Sigmoid colon (tissue), 7 donors: ENCODE measurements around the gene LTN1. TPM values are rescaled to one million over a fixed set of nuclear protein-coding genes. Genes with fewer than 3 reads are reported as not detected.
A peak's percentile ranks its signal among the peaks of the same experiment; 100 is the strongest.

Source experiments
- DNase-seq: peaks from one replicate; pipeline ENCODE4 v3.0.0-alpha.2; 2019
- H3K27ac ChIP-seq, 4 donors: fragments of 200-600 bp; sonication (generic); one replicate each; pipeline ENCODE4 v1.5.1; 2016 to 2019; ENCODE audit warnings: mild to moderate bottlenecking in 1 of 4
- H3K27me3 ChIP-seq, 3 donors: fragments of 200-600 bp; sonication (generic); one replicate each; pipeline ENCODE4 v1.5.1; 2019; ENCODE audit warnings: mild to moderate bottlenecking in 1 of 3
- H3K36me3 ChIP-seq, 4 donors: fragments of 200-600 bp; sonication (generic); one replicate each; pipeline ENCODE4 v1.5.1; 2016 to 2019
- H3K4me1 ChIP-seq, 4 donors: fragments of 200-600 bp; sonication (generic); one replicate each; pipeline ENCODE4 v1.5.1; 2017 to 2019
- H3K4me3 ChIP-seq, 4 donors: fragments of 200-600 bp; sonication (generic); one replicate each; pipeline ENCODE4 v1.5.1; 2017 to 2019; ENCODE audit warnings: mild to moderate bottlenecking in 2 of 4, moderate library complexity in 1 of 4
- H3K9me3 ChIP-seq, 4 donors: fragments of 200-600 bp in 3 of 4; sonication (generic) in 3 of 4; one replicate each; pipeline versions ENCODE4 v1.5.1 to v1.6.1; 2013 to 2019
- EP300 ChIP-seq, 4 donors: sonication (generic); formaldehyde crosslinking; IDR thresholded peaks; one replicate each; pipeline ENCODE4 v1.6.1; 2017; ENCODE audit warnings: antibody characterized with exemption in 4 of 4
- POLR2A ChIP-seq, 2 donors: fragments of 450-650 bp; IDR thresholded peaks; one replicate each; pipeline ENCODE4 v1.6.1; 2016; ENCODE audit warnings: antibody characterized with exemption in 2 of 2, mild to moderate bottlenecking in 2 of 2, moderate library complexity in 2 of 2
- POLR2AphosphoS5 ChIP-seq, 4 donors: sonication (generic); formaldehyde crosslinking; IDR thresholded peaks; one replicate each; pipeline ENCODE4 v1.6.1; 2017; ENCODE audit warnings: antibody characterized with exemption in 4 of 4
- WGBS, 2 donors: extraction: QIAGEN DNeasy Blood & Tissue Kit; methylation state at CpG; one replicate each; pipeline ENCODE4 v1.1.7; 2013; 5-methylcytosine and 5-hydroxymethylcytosine counted together
- intact Hi-C: fragments of 100-400 bp; cut with DNase I; formaldehyde crosslinking; loops from one replicate; pipeline ENCODE4 v1.15.1; 2023
- polyA plus RNA-seq, 3 donors: library from polyadenylated mRNA; stranded (reverse); fragments of 200-250 nt; gene quantifications; one replicate each; pipeline ENCODE4 v1.2.3, GENCODE V29; 2013
- total RNA-seq, 4 donors: library from RNA; depleted of rRNA; stranded (reverse); fragments of >200 nt; gene quantifications; one replicate each; pipeline ENCODE4 v1.1.0, GENCODE V29; 2016
- TF ChIP-seq, protein P1 (sequence below), 4 experiments: fragments of 450-650 bp in 3 of 4; fragments of 200-600 bp in 1 of 4; IDR thresholded peaks; one replicate each; pipeline ENCODE4 v1.5.1; 2016 to 2019; ENCODE audit warnings: antibody characterized with exemption in 4 of 4, mild to moderate bottlenecking in 3 of 4, moderate library complexity in 2 of 4
- donor health status: healthy with polysubstance abuse.
- donor health status: Bipolar disorder and iron deficiency.
- donor health status: healthy.

LTN1 gene
- total and polyA plus RNA-seq, 7 donors = 3.5 to 31.0 (median 19.4) TPM

- Histone ChIP-seq H3K9me3 (no peaks in the 10 kb centered on the region), H3K27me3 (no peaks in the 10 kb centered on the region), H3K36me3 (no peaks in the 10 kb centered on the region), H3K4me3 (no peak overlapping the region), H3K4me1 (peaks cover 0 to 16% (median 6%) of the 10 kb centered on the region in 4 donors), H3K27ac (no peak overlapping the region)
- 88 to 93% methylated on average over 4 of the region's 4 CpGs for WGBS, 2 donors
- DNase-seq = no peak
- no peak for TF ChIP-seq POLR2AphosphoS5 (IDR thresholded peaks at IDR 0.05)
- TF ChIP-seq POLR2A (IDR thresholded peaks at IDR 0.05) = no peak
- TF ChIP-seq EP300 (IDR thresholded peaks at IDR 0.05) = no peak
- TF ChIP-seq, protein P1, sequence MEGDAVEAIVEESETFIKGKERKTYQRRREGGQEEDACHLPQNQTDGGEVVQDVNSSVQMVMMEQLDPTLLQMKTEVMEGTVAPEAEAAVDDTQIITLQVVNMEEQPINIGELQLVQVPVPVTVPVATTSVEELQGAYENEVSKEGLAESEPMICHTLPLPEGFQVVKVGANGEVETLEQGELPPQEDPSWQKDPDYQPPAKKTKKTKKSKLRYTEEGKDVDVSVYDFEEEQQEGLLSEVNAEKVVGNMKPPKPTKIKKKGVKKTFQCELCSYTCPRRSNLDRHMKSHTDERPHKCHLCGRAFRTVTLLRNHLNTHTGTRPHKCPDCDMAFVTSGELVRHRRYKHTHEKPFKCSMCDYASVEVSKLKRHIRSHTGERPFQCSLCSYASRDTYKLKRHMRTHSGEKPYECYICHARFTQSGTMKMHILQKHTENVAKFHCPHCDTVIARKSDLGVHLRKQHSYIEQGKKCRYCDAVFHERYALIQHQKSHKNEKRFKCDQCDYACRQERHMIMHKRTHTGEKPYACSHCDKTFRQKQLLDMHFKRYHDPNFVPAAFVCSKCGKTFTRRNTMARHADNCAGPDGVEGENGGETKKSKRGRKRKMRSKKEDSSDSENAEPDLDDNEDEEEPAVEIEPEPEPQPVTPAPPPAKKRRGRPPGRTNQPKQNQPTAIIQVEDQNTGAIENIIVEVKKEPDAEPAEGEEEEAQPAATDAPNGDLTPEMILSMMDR (IDR thresholded peaks at IDR 0.05) = no peak
- intact Hi-C loops = no loop called here
Observed at GRCh38 chr21:28916150-28916893, 76.4 kb downstream of the LTN1 start.

- Histone ChIP-seq H3K27me3 (no peaks in the 10 kb centered on the region), H3K4me3 (no peak overlapping the region), H3K36me3 (no peaks in the 10 kb centered on the region), H3K9me3 (no peaks in the 10 kb centered on the region), H3K27ac (no peak overlapping the region), H3K4me1 (peaks cover 0 to 11% (median 3%) of the 10 kb centered on the region in 4 donors)
- TF ChIP-seq, protein P1 (IDR thresholded peaks at IDR 0.05) = no peak
- TF ChIP-seq POLR2A (IDR thresholded peaks at IDR 0.05) = no peak
- no peak for TF ChIP-seq EP300 (IDR thresholded peaks at IDR 0.05)
- TF ChIP-seq POLR2AphosphoS5 (IDR thresholded peaks at IDR 0.05) = no peak
- 85 to 89% methylated on average over 2 of the region's 2 CpGs for WGBS, 2 donors
- intact Hi-C loops = no loop called here
- no peak for DNase-seq
Observed at GRCh38 chr21:28913071-28913470, 79.6 kb downstream of the LTN1 start.

- H3K36me3 ChIP-seq = no peaks in the 10 kb centered on the region
- WGBS, 2 donors = 86 to 88% methylated on average over 4 of the region's 4 CpGs
- H3K27me3 ChIP-seq = no peaks in the 10 kb centered on the region
- no peaks in the 10 kb centered on the region for H3K9me3 ChIP-seq
- no peaks in the 10 kb centered on the region for H3K4me1 ChIP-seq
- DNase-seq = no peak
- intact Hi-C loops = no loop called here
- TF ChIP-seq EP300 (IDR thresholded peaks at IDR 0.05) (no peak), POLR2AphosphoS5 (IDR thresholded peaks at IDR 0.05) (no peak), POLR2A (IDR thresholded peaks at IDR 0.05) (no peak)
- TF ChIP-seq, protein P1 (IDR thresholded peaks at IDR 0.05) = no peak
- no peak overlapping the region for H3K4me3 ChIP-seq
- H3K27ac ChIP-seq = peak overlapping the region in 1 of 4 donors; percentile 48
Observed at GRCh38 chr21:28910280-28910887, 82.3 kb downstream of the LTN1 start.

DNA sequence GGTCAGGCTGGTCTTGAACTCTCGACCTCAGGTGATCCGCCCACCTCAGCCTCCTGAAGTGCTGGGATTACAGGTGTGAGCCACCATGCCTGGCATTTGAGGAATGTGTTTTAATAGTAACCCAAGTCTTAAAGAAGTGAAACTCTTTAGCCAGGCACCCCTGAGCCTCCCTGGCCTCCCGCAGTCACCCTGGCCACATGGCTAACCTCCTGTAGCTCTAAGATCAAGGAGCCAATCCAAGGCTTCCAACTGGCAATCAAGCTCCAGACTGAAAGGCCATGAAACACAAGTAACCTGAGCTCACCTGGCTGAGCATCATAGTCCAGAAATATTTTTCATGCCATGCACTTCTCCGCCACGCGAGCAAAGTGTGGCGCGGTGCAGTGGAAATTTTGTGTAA is 84.3 kb downstream of the LTN1 start:
- intact Hi-C loops = no loop called here
- DNase-seq = no peak
- no peak for TF ChIP-seq EP300 (IDR thresholded peaks at IDR 0.05)
- no peak for TF ChIP-seq POLR2AphosphoS5 (IDR thresholded peaks at IDR 0.05)
- TF ChIP-seq POLR2A (IDR thresholded peaks at IDR 0.05) = no peak
- TF ChIP-seq, protein P1 (IDR thresholded peaks at IDR 0.05) = no peak
- H3K4me3 ChIP-seq = no peak overlapping the region
- WGBS, 2 donors = 97% methylated on average over 8 of the region's 8 CpGs
- no peaks in the 10 kb centered on the region for H3K36me3 ChIP-seq
- H3K27me3 ChIP-seq = no peaks in the 10 kb centered on the region
- H3K9me3 ChIP-seq = no peaks in the 10 kb centered on the region
- no peak overlapping the region for H3K27ac ChIP-seq
- no peaks in the 10 kb centered on the region for H3K4me1 ChIP-seq
